ENCODE measurements around the gene NFATC4. TPM values are rescaled to one million over a fixed set of nuclear protein-coding genes. Genes with fewer than 3 reads are reported as not detected.

NFATC4 gene
- polyA plus RNA-seq, 3 donors, result not detected

GRCh38 chr14:24331731-24332267 is 36.2 kb upstream of the NFATC4 start:
- H3K4me2 ChIP-seq (replicated peaks; ENCODE audit: extremely low read depth, low read length, poor library complexity, severe bottlenecking), result peak overlapping the region; percentile 78
- peaks cover 30% of the 10 kb centered on the region for H4K20me1 ChIP-seq (ENCODE audit: insufficient read depth, low read length)
- H3K4me3 Mint-ChIP-seq, result peak overlapping the region; percentile 61 to 88
- H3K36me3 Mint-ChIP-seq, result peaks cover 23 to 32% of the 10 kb centered on the region in 2 donors
- no peak overlapping the region for H3K27ac ChIP-seq (ENCODE audit: low read depth in 1 of 2, low read length in 2 of 2)
- peak in 1 of 3 donors; percentile 37 for DNase-seq
- H3K9me3 ChIP-seq (replicated peaks in 1 of 2; ENCODE audit: control insufficient read depth in 1 of 2, insufficient read depth in 1 of 2, low read length in 2 of 2), result peaks cover 0 to 2% of the 10 kb centered on the region in 2 donors
- H2AFZ ChIP-seq (ENCODE audit: insufficient read depth, low read depth, low read length, poor library complexity, severe bottlenecking), result no peak overlapping the region
- peaks cover 9 to 27% of the 10 kb centered on the region in 2 donors for H3K27me3 ChIP-seq (ENCODE audit: control insufficient read depth in 2 of 2, insufficient read depth in 2 of 2, low read length in 2 of 2)
- peak overlapping the region in 1 of 3 experiments; percentile 67 for H3K4me3 ChIP-seq (replicated peaks in 1 of 3; ENCODE audit: low read depth in 2 of 3, low read length in 3 of 3)
- peaks cover 5 to 8% of the 10 kb centered on the region in 2 donors for H3K36me3 ChIP-seq (replicated peaks in 1 of 2; ENCODE audit: control insufficient read depth in 1 of 2, insufficient read depth in 2 of 2, low read length in 2 of 2)
- intact Hi-C loops (cut with micrococcal nuclease), result loop anchor here (2.0 kb wide), 2 partner anchors 99 to 107 kb away; no protein-coding TSS in a partner anchor
- H3K9me3 Mint-ChIP-seq, result peaks cover 0 to 9% (median 6%) of the 10 kb centered on the region in 7 donors
- TF ChIP-seq, protein P1, sequence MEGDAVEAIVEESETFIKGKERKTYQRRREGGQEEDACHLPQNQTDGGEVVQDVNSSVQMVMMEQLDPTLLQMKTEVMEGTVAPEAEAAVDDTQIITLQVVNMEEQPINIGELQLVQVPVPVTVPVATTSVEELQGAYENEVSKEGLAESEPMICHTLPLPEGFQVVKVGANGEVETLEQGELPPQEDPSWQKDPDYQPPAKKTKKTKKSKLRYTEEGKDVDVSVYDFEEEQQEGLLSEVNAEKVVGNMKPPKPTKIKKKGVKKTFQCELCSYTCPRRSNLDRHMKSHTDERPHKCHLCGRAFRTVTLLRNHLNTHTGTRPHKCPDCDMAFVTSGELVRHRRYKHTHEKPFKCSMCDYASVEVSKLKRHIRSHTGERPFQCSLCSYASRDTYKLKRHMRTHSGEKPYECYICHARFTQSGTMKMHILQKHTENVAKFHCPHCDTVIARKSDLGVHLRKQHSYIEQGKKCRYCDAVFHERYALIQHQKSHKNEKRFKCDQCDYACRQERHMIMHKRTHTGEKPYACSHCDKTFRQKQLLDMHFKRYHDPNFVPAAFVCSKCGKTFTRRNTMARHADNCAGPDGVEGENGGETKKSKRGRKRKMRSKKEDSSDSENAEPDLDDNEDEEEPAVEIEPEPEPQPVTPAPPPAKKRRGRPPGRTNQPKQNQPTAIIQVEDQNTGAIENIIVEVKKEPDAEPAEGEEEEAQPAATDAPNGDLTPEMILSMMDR (IDR thresholded peaks at IDR 0.05), result no peak
- H3K4me1 Mint-ChIP-seq, result peaks cover 89% of the 10 kb centered on the region
- 22% methylated on average over 24 of the region's 26 CpGs for WGBS (ENCODE audit: insufficient coverage)
- H3K4me1 ChIP-seq (ENCODE audit: control insufficient read depth in 1 of 2, insufficient read depth in 2 of 2, low read length in 2 of 2), result peaks cover 92 to 96% of the 10 kb centered on the region in 2 donors
- H3K27me3 Mint-ChIP-seq (ENCODE audit: low read depth in 3 of 3), result peaks cover 23 to 42% (median 40%) of the 10 kb centered on the region in 3 donors
- H3K27ac Mint-ChIP-seq, result peak overlapping the region in 5 of 7 donors; percentile 47 to 73 (median 63)
- H3K9ac ChIP-seq (ENCODE audit: insufficient read depth, low read length, poor library complexity, severe bottlenecking), result no peak overlapping the region
- H3K79me2 ChIP-seq (ENCODE audit: insufficient read depth, low read length), result no peaks in the 10 kb centered on the region

DNA sequence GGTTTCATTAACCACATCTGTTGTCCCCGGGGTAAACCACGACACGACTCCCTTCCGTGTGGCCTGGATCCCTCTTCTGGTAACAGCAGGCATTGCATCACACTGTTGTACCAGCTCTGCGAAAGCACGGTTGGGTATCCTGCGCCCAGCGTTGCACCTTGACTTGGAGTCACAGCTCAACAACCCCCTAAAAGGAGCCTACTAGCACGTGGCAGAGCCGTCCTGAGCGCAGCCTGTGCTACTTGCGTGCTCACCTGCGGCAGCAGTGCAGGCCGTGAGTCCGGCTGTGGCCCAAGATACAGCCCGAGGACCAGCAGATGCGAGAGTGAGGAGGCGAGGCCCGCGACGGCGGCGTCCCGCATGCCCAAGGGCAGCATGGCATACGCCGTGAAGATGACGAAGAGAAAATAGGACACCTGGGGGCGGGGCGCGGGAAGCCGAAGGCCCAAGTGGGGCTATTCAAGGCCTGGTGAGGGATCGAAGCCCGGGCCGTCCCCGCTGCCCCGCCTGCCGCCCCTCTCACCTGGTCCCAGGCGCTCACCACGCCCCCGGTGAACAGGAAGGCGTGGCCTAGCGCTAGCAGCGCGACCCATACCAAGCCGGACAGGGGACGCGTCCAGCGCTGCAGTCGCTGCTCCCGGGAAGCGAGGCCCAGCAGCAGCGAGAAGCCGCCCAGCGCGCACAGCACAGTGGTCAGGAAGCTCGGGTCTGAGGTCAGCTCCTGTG is 35.6 kb upstream of the NFATC4 start:
- Histone ChIP-seq H3K4me3 (replicated peaks in 1 of 3; ENCODE audit: low read depth in 2 of 3, low read length in 3 of 3) (peak overlapping the region in 1 of 3 experiments; percentile 67), H3K79me2 (ENCODE audit: insufficient read depth, low read length) (no peaks in the 10 kb centered on the region), H2AFZ (ENCODE audit: insufficient read depth, low read depth, low read length, poor library complexity, severe bottlenecking) (peak overlapping the region; percentile 68), H3K27me3 (ENCODE audit: control insufficient read depth in 2 of 2, insufficient read depth in 2 of 2, low read length in 2 of 2) (peaks cover 9 to 27% of the 10 kb centered on the region in 2 donors), H3K36me3 (replicated peaks in 1 of 2; ENCODE audit: control insufficient read depth in 1 of 2, insufficient read depth in 2 of 2, low read length in 2 of 2) (peaks cover 11 to 15% of the 10 kb centered on the region in 2 donors), H3K9me3 (replicated peaks in 1 of 2; ENCODE audit: control insufficient read depth in 1 of 2, insufficient read depth in 1 of 2, low read length in 2 of 2) (peaks cover 0 to 2% of the 10 kb centered on the region in 2 donors), H3K27ac (ENCODE audit: low read depth in 1 of 2, low read length in 2 of 2) (no peak overlapping the region), H3K4me2 (replicated peaks; ENCODE audit: extremely low read depth, low read length, poor library complexity, severe bottlenecking) (peak overlapping the region; percentile 78), H3K4me1 (ENCODE audit: control insufficient read depth in 1 of 2, insufficient read depth in 2 of 2, low read length in 2 of 2) (peaks cover 92 to 95% of the 10 kb centered on the region in 2 donors), H4K20me1 (ENCODE audit: insufficient read depth, low read length) (peaks cover 37% of the 10 kb centered on the region), H3K9ac (ENCODE audit: insufficient read depth, low read length, poor library complexity, severe bottlenecking) (no peak overlapping the region)
- Mint-ChIP-seq H3K27me3 (ENCODE audit: low read depth in 3 of 3) (peaks cover 23 to 42% (median 40%) of the 10 kb centered on the region in 3 donors), H3K4me3 (peak overlapping the region; percentile 74 to 88), H3K9me3 (peaks cover 0 to 9% (median 6%) of the 10 kb centered on the region in 7 donors), H3K4me1 (peaks cover 89% of the 10 kb centered on the region), H3K27ac (peak overlapping the region in 6 of 7 donors; percentile 41 to 70 (median 64)), H3K36me3 (peaks cover 30 to 38% of the 10 kb centered on the region in 2 donors)
- intact Hi-C loops (cut with micrococcal nuclease), result loop anchor here in 1 of 2 donors (2.0 kb wide), 1 partner anchor 98 kb away; no protein-coding TSS in a partner anchor
- peak; percentile 63 to 77 (median 67) for DNase-seq
- 11% methylated on average over 56 of the region's 56 CpGs for WGBS (ENCODE audit: insufficient coverage)
- TF ChIP-seq, protein P1 (IDR thresholded peaks at IDR 0.05), result peak; percentile 86

Data from CD14-positive monocyte (primary cell).